ENCODE results near the gene COBL.

COBL gene

DNA sequence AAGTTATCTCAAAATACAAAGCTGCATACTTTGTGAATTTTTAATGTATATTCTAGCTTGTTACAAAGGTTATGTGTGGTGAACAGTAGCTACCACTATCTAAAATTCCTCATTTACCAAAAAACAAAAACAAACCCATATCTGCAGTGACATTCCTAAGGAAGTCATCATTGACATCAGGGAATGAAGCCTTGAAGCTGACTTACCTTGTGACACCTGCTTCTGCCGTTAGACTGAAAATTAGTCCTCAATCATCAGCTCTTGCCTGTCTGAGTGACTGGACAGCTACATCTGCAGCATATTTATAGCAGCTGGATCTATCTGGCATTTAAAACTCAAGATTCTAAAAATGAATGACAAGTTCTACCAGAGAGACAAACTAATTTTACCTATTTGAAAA is 43.2 kb downstream of the COBL start:
- DNase-seq: no peak

- no peak for DNase-seq
Observed at GRCh38 chr7:51270965-51271364, 45.6 kb downstream of the COBL start.

DNA sequence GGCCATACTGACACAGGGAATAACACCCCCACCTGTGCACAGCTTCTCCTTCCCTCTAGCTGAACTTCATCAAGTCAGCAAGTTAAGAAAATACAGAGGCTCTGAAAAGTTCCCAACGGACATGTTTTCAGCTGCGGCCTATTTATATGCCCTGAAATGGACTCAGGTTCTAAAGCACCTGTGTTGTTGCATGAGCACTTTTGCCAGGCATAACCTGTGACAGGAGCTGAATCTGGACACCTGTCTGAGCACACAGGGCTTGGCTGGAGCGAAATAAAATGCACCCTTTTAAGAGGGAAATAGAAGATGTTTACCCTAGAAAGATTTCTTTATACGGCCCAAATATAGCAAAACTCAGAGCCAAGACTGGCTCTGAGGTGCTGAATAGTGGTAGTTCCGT is 46.7 kb downstream of the COBL start:
- no peak for DNase-seq

DNA sequence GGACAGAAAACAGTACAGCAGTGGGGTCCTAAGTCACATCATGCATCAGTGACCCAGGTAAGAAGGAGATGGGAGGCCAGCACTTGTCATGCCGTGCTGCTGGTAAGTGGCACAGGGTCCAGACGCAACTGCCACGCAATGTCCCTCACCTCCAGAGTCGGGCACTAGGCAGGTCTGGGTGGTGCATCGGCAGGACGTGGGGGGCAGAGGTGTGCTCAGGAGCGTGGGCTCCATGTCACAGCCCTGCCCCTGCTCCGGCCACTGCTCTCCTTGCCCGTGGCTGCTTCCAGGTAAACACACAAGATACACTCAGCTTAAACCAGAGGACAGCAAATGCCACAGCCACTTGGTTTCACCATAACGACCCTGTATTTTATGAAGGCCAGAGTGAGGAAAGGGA is 47.3 kb downstream of the COBL start:
- DNase-seq: no peak

DNA sequence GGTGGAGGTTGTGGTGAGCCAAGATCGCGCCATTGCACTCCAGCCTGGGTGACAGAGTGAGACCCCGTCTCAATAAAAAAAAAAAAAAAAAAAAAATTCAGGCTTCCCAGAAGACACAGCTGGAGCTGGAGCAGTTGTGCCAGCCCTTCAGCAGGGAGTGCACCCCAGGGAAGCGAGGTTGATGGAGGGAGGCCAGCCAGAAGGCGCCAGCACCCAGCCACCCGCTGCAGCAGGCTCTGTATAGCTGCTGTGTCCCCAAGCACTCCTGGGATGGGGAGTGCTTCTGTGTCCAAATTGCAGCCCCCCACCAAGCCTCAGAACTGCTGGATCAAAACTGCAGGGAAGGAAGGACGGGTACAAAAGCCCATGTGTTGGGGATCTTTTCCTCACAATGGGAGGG is 47.8 kb downstream of the COBL start:
- DNase-seq: no peak

GRCh38 chr7:51267169-51267568 is 49.4 kb downstream of the COBL start:
- DNase-seq: no peak

DNA sequence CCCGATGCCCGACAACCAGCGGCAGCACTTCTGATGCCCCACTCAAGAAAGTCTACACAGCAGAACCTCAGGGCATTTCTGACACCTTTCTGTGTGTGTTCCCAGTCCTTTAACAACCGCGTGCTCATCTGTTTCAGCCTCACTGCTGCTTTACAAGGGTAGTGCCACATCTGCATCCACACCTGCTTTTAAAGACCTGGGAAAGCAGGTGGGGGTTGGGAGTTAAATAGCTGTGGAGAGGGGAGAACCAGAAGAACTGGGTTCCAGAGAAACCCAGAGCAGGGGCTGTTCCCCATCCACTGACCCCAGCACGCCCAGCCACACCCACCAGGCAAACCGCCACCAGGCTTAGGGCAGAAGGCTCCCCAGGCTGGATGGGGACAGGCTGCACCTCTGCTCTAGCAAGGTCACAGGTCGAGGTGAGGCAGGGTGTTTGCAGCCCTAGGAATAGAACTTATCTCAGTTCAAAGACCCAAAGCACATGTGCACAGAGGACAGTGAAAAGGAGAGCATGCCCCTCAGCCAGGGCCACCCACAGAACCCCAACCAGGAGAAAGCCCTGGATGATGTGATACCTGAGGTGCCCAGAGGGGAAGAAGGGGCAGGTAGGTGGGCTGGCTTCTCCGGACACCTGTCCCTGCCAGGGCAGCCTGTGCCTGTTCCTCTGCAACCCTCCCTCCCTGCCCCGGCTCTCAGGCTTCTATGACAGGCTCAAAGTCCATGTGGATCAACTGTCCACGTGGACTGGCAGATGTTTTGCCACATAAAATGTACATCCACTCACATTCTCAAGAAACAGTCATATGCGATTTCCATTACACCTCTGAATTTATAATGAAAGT is 51.3 kb downstream of the COBL start:
- DNase-seq: no peak

GRCh38 chr7:51263631-51264484 is 52.8 kb downstream of the COBL start:
- DNase-seq: no peak

DNA sequence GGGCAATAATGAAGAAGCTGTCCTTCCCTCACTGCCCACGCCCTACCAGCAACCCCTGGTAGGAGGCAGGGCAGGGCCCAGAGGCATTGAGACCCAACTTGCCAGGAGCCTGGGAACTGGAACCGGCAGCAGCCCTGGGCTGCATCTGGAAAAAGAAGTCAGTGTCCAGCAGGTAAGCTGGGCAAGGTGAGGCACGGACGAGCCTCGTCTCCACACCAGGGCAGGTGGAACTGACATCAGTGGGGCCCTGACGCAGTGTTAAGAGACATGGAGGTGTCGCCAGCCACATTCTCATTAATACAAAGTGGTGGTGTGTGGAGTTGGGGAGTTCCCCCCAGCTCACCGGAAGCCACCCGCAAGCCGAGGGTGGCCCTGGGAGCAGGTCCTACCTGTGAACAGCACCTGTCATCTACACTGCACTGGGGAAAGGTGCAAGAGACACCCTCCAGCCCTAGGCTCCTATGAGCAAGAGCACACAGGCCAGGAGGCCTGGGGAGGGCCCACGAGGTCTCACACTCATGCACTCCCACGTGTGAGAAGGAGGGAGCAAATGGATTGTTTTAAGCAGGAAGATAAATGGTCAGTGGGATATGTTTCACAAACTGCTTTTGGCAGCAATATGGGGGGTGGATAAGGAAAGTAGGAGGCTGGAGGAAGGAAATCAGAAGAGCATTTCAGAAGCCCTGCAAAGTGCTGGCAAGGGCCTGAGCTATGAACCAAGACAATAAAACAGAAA is 53.6 kb downstream of the COBL start:
- DNase-seq: no peak

DNA sequence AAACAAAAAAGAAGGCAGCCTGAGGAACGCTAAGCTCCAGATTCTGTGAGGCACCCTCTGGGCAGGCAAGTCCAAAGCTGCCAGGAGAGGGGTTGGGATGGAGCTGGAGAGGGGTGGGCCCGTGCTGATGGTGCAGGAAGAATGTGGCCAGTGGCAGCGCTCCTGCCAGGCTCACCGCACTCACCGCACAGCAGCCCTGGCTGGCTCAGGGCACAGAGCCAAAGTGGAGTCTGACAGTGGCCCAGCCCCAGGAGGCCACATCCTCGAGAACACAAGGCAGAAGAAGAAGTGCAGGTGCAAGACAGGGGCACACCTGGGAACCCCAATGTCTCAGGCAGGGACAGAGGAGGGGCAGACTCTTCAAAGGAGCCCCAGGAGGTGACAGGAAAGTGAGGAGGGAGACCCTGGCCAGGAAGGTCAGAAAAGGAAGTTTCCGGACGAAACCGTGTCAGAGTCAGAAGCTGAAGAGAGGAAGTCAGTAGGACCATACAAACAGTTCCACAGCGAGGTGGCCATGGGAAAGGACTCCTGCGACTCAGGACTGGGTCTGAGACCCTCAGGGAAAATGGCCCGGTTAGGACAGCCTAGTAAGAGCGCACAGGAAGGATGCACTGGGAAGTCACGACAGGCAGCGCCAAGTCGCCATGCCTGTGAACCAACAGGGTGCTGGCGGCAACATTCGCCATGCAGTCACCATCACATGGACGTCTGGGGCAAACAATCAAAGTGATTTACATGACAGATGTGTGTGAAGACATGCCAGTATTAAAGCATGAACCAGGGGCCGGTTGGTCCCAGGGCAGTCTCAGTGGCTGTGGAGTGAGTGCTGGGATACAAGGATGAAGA is 54.4 kb downstream of the COBL start:
- no peak for DNase-seq

DNA sequence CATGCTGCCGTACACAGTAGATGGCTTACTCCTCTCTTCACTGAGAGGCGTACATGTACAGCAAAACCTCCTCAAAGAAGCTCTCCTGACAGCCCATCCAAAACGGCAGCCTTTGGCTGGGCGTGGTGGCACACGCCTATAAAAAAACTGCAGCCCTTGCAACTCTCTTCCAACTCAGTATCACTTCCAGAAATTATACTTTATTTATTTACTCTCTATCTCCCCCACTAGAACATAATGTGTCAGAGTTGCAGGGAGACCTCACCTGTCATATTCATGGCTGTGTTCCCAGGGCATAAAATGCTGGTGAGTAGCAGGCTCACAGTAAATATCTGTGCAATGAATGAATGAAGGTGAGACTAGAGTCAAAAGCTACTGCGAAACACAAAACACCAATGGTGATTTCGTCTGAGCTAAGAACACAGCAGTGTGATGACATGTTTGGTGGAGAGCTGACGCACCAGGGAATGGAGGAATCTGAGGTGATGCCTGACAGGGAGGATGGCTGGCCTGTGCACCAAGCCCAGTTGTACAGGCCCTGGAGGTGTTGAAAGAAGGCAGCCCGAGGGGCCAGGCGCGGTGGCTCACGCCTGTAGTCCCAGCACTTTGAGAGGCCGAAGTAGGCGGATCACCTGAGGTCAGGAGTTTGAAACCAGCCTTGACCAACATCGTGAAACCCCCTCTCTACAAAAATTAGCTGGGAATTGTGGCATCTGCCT is 55.3 kb downstream of the COBL start:
- DNase-seq: no peak

DNA sequence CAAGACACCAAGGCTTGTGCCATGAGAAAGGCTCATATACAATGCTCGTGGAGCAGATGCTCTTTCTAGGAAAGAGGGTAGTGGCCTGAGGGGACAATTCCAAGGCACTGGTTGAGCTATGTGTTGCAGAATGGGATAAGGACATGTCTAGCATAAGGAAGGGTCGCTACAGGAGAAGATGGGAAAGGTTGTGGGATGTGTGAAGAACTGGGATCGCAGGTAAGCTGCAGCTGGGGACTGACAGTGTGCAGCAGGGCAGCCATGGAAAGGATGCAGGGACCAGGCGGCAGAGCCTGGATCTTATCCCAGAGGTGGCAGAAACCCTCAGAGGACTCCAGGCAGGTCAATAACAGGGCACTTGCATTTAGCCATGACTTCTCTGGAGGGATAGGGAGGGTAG is 56.1 kb downstream of the COBL start:
- DNase-seq: no peak

DNA sequence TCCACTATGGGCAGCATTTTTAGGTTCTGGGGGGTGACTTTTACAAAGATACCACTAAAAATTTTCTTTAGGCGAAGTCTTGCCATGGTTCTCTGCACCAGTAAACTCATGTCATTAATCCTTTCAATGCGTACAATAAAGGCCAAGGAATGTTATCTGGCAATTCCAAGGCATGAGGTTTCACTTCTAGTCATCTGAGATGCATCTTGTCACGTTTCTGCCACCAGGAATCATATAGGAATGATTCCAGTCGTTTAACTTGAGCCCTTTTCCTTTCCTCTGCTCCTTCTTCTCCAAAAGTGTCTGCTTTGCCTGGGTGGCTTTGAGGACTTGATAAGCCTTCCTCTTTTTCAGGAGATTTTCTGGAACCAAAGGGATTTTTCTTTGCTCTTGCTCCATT is 56.8 kb downstream of the COBL start:
- no peak for DNase-seq

DNA sequence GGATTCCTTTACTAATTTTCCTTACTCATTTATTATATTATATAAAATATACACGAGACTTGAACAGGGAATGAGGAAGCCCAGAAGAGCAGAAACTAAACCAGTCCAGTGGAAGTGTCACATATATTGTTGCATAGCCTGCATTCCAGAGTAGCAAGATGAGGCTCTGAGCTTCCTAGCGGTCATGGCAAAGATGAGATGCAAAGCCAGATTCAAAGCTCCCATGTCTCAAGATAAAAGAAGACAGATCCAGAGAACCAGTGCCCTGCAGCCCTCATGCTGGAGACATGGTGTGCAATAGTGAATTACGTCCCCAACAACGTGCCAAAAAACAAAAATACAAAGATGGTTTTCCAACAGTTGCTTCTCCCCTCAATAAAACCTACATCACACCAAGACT is 59.7 kb downstream of the COBL start:
- DNase-seq: no peak

- DNase-seq: no peak
Observed at GRCh38 chr7:51256209-51256781, 60.3 kb downstream of the COBL start.

GRCh38 chr7:51255536-51256208 is 60.9 kb downstream of the COBL start:
- no peak for DNase-seq

DNA sequence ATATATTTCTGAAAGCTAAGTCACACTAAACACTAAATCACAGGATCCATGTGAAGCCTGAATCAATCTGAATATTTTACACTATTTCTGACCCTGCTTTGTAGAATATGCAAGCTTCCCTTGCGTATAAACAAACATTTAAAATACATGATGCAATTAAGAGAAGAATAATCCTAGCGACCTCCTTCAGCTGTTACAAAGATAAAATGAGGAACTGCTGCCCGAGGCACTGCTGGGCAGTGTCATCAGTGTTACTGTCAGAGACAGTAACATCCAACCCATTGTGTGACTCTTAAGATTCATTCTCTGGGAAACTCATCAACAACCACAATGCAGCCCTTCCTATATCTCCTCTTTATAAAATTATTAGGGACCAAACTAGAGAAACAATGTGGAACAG is 61.6 kb downstream of the COBL start:
- no peak for DNase-seq

DNA sequence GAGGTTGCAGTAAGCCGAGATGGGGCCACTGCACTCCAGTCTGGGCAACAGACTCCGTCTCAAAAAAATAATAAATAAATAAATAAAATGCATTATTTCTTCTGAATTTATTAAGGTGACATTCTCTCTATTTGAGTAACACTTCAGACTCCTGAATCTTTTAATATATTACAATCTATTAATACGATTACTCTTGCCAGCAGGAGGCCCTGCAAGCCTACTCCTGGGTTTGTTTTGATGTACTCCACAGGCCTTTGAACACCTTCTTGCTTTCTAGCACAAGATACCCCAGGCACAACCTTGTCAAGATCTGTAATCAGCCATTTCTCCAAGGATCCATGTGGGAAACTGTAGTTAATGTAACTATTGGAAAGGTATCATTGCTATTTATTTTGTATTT is 63.5 kb downstream of the COBL start:
- DNase-seq: no peak

GRCh38 chr7:51251290-51251689 is 65.3 kb downstream of the COBL start:
- DNase-seq: no peak

DNA sequence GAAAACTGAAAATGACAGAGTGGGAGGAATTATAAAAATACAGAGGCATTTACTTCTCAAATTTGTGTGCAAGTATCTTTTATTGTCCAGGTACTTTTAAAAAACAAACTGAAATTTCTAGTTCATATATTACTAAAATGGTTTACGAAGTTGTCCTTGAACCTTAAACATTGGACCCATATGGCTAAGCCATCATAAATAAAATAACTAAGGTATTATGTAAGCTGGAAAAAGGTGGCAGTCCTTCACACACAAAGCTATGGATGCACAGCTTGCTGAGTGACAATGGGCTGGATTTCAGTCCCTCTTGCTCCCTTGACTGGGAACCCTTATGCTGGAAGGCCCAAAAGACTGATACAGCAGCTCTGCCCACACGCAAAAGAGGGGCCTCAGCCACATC is 66.1 kb downstream of the COBL start:
- no peak for DNase-seq

- DNase-seq: no peak
Observed at GRCh38 chr7:51249991-51250390, 66.6 kb downstream of the COBL start.

Measured in CD4-positive, alpha-beta T cell treated with Interleukin-17A for 4 hours (primary cell).